Measurements from ENCODE around the gene NLRP9. TPM values are rescaled to one million over a fixed set of nuclear protein-coding genes. Genes with fewer than 3 reads are reported as not detected.
"Not testable (repeated sequence)": the region's sequence is repeated elsewhere in the genome, so short reads cannot be mapped to it uniquely, and the experiment has no call there.

The NLRP9 gene
- total RNA-seq (2014; rRNA removed; shearing (Covaris generic)): not detected in 2 replicates

DNA sequence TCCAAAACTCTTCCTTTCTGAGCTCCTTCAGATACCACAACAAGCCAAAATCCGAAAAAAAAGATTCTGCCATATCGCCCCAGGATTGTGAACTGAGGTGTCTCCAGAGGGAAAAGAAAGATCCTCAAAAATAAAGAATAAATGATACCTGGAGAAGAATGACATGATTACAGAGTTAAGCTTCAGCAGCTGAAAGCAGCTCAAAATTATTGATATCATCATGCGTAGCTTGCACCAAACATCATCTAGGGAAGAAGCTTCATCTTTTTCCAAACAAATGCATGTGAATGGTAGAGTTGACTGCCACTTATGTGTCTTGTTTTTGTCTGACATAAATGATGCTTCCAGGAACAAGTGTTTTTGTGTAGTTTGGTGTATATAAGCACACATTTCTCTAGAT, at the start of gene NLRP9:
Gene NLRP9, minus strand, starts transcription at position 101 of the 400 bp plus-strand sequence. Its CDS starts 28 bp downstream, at position 73.
- in situ Hi-C loops (cut with HindIII; ENCODE audit: low sequenced_read_pairs): no loop called here
- DNase-seq (ENCODE audit: low spot score): no peak

DNA sequence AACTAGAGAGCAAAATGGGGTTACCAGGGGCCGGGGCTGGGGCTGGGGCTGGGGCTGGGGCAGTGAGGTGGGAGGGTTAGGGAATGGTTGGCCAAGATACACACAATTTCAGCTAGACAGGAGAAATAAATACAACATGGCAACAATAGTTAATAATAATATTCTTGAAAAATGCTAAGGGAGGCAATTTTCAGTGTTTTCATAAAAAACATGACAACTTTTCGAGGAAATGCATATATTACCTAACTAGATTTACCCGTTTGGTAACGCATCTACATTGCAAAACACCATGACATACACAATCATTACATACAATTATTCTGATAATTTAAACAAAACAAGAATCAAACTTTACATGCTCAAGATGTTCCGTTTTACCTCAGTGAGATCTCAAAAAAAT, 42.9 kb upstream of the NLRP9 start:
- in situ Hi-C loops (cut with HindIII; ENCODE audit: low sequenced_read_pairs): no loop called here
- DNase-seq (ENCODE audit: low spot score): no peak

DNA sequence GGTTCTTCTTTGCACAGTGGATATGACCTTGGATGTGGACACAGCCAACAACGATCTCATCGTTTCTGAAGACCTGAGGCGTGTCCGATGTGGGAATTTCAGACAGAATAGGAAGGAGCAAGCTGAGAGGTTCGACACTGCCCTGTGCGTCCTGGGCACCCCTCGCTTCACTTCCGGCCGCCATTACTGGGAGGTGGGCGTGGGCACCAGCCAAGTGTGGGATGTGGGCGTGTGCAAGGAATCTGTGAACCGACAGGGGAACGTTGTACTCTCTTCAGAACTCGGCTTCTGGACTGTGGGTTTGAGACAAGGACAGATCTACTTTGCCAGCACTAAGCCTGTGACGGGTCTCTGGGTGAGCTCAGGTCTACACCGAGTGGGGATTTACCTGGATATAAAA, 40.1 kb upstream of the NLRP9 start:
- no peak for DNase-seq (ENCODE audit: low spot score)
- in situ Hi-C loops (cut with HindIII; ENCODE audit: low sequenced_read_pairs): no loop called here

- no peak for DNase-seq (ENCODE audit: low spot score)
- in situ Hi-C loops (cut with HindIII; ENCODE audit: low sequenced_read_pairs): no loop called here
Observed at GRCh38 chr19:55777528-55777927, 39.3 kb upstream of the NLRP9 start.

DNA sequence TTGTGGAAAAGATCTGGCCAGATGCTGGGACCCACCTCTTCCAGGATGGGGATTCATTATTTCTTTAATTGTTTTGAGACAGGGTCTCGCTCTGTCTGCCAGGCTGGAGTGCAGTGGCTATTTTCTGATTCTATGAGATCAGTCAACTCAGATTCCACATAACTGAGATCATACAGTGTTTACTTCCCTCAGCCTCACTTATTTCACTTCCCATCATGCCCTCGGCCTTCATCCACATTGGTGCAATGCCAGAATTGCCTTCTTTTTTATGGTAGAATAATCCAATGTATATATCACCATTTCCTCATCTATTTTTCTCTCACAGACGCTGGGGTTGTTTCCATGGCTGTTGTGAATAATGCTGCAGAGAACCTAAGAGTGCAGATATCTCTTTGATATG, 31.4 kb upstream of the NLRP9 start:
- in situ Hi-C loops (cut with HindIII; ENCODE audit: low sequenced_read_pairs); DNase-seq (ENCODE audit: low spot score): not testable (repeated sequence)

GRCh38 chr19:55768818-55769217, 30.6 kb upstream of the NLRP9 start, which contains the start of gene RFPL4AL1:
RFPL4AL1 (plus strand) TSS chr19:55769118; CDS start chr19:55771805, 2,687 bp downstream.
- in situ Hi-C loops (cut with HindIII; ENCODE audit: low sequenced_read_pairs); DNase-seq (ENCODE audit: low spot score): not testable (repeated sequence)

- DNase-seq (ENCODE audit: low spot score): no peak
- in situ Hi-C loops (cut with HindIII; ENCODE audit: low sequenced_read_pairs): no loop called here
Observed at GRCh38 chr19:55766466-55766865, 28.3 kb upstream of the NLRP9 start.

GRCh38 chr19:55758797-55759196, 20.6 kb upstream of the NLRP9 start, which contains the start of gene RFPL4A:
RFPL4A (plus strand) TSS chr19:55759097; CDS start chr19:55761801, 2,704 bp downstream.
- in situ Hi-C loops (cut with HindIII; ENCODE audit: low sequenced_read_pairs); DNase-seq (ENCODE audit: low spot score): not testable (repeated sequence)

GRCh38 chr19:55756808-55757207, 18.6 kb upstream of the NLRP9 start:
- DNase-seq (ENCODE audit: low spot score); in situ Hi-C loops (cut with HindIII; ENCODE audit: low sequenced_read_pairs): not testable (repeated sequence)

DNA sequence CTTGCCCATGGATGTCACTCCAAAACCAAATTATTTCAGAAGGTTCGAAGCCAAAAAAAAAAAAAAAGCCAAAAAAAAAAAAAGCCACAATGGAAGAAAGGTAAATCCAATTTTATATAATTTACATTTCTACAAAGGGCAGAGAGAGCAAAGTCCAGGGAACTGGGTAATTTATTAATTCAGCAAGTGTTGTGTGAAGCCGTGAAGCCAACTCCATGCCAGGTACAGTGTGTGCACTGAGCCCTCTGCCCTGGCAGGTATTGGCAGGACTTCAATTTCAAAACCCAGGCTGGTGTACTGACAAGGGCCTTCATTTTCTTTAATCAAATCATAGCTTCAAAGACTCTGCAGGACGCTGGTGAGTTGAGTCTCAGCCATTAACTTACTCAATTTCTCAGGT, 15.2 kb upstream of the NLRP9 start:
- DNase-seq (ENCODE audit: low spot score): no peak
- in situ Hi-C loops (cut with HindIII; ENCODE audit: low sequenced_read_pairs): no loop called here

DNA sequence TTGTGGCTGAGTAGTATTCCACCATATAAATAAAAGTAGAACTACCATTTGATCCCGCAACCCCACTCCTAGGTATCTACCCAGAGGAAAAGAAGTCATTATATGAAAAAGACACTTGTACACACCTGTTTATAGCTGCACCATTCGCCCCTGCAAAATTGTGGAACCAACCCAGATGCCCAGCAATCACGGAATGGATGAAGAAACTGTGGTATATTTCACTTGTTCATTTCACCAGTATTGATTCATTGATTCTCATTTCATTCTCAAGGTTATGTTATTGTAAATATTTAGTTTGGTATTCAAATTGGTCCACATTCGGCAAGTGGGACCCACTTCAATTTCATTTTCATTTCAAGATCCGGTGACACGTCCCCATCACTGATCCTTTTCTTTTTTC, 12.5 kb upstream of the NLRP9 start:
- DNase-seq (ENCODE audit: low spot score): no peak
- in situ Hi-C loops (cut with HindIII; ENCODE audit: low sequenced_read_pairs): no loop called here

DNA sequence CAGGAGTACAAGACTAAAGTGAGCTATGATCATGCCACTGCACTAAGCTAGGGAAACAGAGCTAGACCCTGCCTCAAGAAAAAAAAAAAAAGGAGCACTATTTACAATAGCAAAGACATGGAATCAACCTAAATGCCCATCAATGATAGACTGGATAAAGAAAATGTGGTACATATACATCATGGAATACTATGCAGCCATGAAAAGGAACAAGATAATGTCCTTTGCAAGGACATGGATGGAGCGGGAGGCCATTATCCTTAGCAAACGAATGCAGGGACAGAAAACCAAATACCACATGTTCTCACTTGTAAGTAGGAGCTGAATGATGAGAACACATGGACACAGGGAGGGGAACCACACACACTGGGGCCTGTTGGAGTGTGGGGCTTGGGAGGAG, 7.8 kb downstream of the NLRP9 start:
- DNase-seq (ENCODE audit: low spot score); in situ Hi-C loops (cut with HindIII; ENCODE audit: low sequenced_read_pairs): not testable (repeated sequence)

- in situ Hi-C loops (cut with HindIII; ENCODE audit: low sequenced_read_pairs): no loop called here
- DNase-seq (ENCODE audit: low spot score): no peak
Observed at GRCh38 chr19:55723491-55723890, 14.7 kb downstream of the NLRP9 start.

DNA sequence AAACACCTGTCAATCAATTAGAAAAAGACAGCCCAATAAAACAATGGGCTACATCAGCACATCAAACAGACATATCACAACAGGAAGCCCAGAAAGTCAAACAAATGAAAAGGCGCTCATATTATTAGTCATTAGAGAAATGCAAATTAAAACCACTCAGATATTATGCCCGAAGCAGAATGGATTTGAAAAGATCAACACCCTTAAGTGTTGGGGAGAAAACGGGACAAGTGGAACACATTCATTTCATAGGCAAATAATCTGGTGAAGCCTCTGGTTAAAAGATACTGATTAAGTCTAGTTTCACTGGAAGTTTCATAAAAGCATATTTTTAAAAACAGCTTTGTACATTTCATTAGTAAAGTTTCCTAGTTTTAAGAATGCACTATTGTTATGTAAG, 17.4 kb downstream of the NLRP9 start:
- in situ Hi-C loops (cut with HindIII; ENCODE audit: low sequenced_read_pairs): no loop called here
- DNase-seq (ENCODE audit: low spot score): no peak

DNA sequence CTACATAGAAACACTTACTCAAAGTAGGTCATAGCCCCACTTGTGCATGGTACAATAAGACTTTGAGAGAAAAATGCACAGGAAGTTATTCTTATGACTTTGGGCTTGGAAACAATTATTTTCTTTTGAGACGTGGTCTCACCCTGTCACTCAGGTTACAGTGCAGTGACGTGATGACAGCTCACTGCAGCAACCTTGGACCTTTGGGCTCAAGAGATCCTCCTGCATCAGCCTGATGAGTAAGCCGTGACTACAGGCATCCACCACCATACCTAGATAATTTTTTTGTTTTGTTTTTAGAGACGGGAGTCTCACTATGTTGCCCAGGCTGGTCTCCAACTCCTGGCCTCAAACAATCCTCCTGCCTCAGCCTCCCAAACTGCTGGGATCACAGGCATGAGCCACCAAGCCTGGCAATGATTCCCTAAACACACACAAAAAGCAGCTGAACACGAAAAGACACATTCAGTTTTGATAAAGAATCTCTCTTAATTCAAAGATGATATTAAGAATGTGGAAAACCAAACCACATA, 17.9 kb downstream of the NLRP9 start:
- in situ Hi-C loops (cut with HindIII; ENCODE audit: low sequenced_read_pairs): no loop called here
- no peak for DNase-seq (ENCODE audit: low spot score)

- DNase-seq (ENCODE audit: low spot score); in situ Hi-C loops (cut with HindIII; ENCODE audit: low sequenced_read_pairs): not testable (repeated sequence)
Observed at GRCh38 chr19:55717879-55718711, 20.1 kb downstream of the NLRP9 start.

DNA sequence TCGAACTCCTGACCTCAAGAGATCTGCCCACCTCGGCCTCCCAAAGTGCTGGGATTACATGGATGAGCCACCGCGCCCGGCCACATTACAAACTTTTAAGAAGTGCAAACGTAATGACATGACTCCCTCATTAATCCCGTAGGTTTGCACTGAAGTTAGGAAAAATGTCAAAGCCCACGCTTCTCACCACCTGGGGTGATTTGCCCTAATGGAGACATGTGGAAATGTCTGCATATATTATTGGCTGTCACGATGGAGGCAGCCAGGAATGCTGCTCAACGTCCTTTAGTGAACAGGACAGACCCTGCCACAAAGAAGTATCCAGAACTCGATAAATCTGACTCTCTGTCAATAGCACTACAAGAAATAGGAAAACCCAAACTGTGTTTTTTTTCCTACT, 21.0 kb downstream of the NLRP9 start:
- no peak for DNase-seq (ENCODE audit: low spot score)
- in situ Hi-C loops (cut with HindIII; ENCODE audit: low sequenced_read_pairs): no loop called here

GRCh38 chr19:55716531-55716930, 21.7 kb downstream of the NLRP9 start:
- in situ Hi-C loops (cut with HindIII; ENCODE audit: low sequenced_read_pairs): no loop called here
- DNase-seq (ENCODE audit: low spot score): no peak

- DNase-seq (ENCODE audit: low spot score): no peak
- in situ Hi-C loops (cut with HindIII; ENCODE audit: low sequenced_read_pairs): no loop called here
Observed at GRCh38 chr19:55712804-55713631, 25.2 kb downstream of the NLRP9 start.

- in situ Hi-C loops (cut with HindIII; ENCODE audit: low sequenced_read_pairs): no loop called here
- DNase-seq (ENCODE audit: low spot score): no peak
Observed at GRCh38 chr19:55711719-55712118, 26.5 kb downstream of the NLRP9 start.

All from G401 (cell line).